MM.1S (cell line): ENCODE data around the gene ATXN1.

Experiments used
- CTCF ChIP-seq: fragments of 300-600 bp; sonication (generic); IDR thresholded peaks from 2 replicates; pipeline ENCODE4 v1.5.1; 2016; ENCODE audit warnings: antibody characterized with exemption, low read length, mixed read lengths
- EZH2 ChIP-seq: fragments of 300-600 bp; sonication (generic); optimal IDR thresholded peaks from 2 replicates; pipeline ENCODE3; 2017; ENCODE audit warnings: low read depth, mild to moderate bottlenecking, antibody characterized with exemption, low read length, mixed read lengths

GRCh38 chr6:16634855-16635254, 126.4 kb downstream of the ATXN1 start:
- no peak for TF ChIP-seq CTCF
- TF ChIP-seq EZH2, result no peak
